HUES6 (cell line): Measurements from ENCODE around the gene C4orf54.

Experiments used
- H3K27ac ChIP-seq: 2 replicates; pipeline ENCODE4 v1.7.0; 2013; ENCODE audit warnings: low read depth, mild to moderate bottlenecking, low read length, inconsistent platforms
- H3K27me3 ChIP-seq: 2 replicates; pipeline ENCODE4 v1.6.1; 2013; ENCODE audit warnings: low read length; ENCODE audit not compliant: control insufficient read depth, insufficient read depth
- H3K36me3 ChIP-seq: 2 replicates; pipeline ENCODE4 v1.6.1; 2013; ENCODE audit warnings: low read length; ENCODE audit not compliant: control insufficient read depth, insufficient read depth
- H3K4me1 ChIP-seq: 2 replicates; pipeline ENCODE4 v1.6.1; 2013; ENCODE audit warnings: low read length; ENCODE audit not compliant: control insufficient read depth, insufficient read depth
- H3K4me3 ChIP-seq: 2 replicates; pipeline ENCODE4 v1.5.1; 2013; ENCODE audit warnings: low read depth, low read length
- H3K9ac ChIP-seq: one replicate; pipeline ENCODE4 v1.6.1; 2013; ENCODE audit warnings: mild to moderate bottlenecking, low read length
- H3K9me3 ChIP-seq: 2 replicates; pipeline ENCODE4 v1.6.1; 2013; ENCODE audit warnings: low read depth, low read length; ENCODE audit not compliant: control insufficient read depth, insufficient read depth

C4orf54 gene

DNA sequence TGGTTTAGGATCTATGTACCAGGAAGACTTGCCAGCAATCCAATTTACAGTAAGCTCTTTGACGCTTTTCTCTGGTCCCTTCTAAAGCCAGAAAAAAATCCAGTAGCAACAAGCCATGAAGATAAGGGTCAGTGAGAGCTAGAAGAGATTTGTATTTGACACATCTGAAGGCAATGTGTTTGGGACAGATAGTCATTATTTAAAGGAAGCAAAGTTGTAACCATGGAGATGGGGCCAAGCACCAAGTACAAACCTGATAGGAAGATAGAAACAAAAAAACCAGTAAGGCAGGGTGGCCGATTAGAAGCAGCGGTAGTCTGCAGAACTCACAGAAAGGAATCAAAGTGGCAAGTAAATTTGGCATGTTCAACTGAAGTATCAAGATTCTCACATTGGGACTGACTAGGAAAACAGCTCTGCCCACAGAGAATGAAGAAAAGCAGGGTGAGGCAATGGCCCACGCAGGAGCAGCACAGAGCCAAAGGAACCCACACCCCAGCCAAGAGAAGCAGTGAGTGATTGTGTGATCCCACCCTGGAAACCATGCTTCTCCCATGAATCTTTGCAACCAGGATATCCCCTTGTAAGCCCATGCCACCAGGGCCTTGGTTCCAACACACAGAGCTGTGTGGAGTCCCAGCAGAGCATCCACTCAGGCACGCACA is 12.9 kb upstream of the C4orf54 start:
- no peaks in the 10 kb centered on the region for H3K4me1 ChIP-seq
- no peak overlapping the region for H3K27ac ChIP-seq
- H3K9ac ChIP-seq = no peak overlapping the region
- H3K36me3 ChIP-seq = no peaks in the 10 kb centered on the region
- H3K9me3 ChIP-seq = peaks cover 18% of the 10 kb centered on the region
- no peak overlapping the region for H3K4me3 ChIP-seq
- no peaks in the 10 kb centered on the region for H3K27me3 ChIP-seq

DNA sequence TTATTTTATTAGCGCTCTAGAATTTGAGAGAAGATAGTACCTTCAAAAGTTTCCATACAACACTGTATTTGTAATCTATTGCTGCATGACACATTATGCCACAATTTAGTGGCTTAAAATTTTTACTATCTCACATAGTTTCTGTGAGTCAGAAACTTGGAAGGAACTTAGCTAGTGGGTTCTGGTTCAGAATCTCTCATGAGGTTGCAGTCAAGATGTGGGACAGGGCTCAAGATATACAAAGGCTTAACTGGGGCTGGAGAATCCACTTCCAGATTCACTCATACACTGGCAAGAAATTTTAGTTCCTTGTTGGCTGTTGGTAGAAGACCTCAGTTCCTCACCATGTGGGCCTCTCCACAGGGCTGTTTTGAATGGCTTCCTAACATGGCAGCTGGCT is 11.5 kb upstream of the C4orf54 start:
- peaks cover 18% of the 10 kb centered on the region for H3K9me3 ChIP-seq
- no peak overlapping the region for H3K9ac ChIP-seq
- no peaks in the 10 kb centered on the region for H3K27me3 ChIP-seq
- H3K4me1 ChIP-seq = no peaks in the 10 kb centered on the region
- no peak overlapping the region for H3K4me3 ChIP-seq
- no peaks in the 10 kb centered on the region for H3K36me3 ChIP-seq
- H3K27ac ChIP-seq = no peak overlapping the region

DNA sequence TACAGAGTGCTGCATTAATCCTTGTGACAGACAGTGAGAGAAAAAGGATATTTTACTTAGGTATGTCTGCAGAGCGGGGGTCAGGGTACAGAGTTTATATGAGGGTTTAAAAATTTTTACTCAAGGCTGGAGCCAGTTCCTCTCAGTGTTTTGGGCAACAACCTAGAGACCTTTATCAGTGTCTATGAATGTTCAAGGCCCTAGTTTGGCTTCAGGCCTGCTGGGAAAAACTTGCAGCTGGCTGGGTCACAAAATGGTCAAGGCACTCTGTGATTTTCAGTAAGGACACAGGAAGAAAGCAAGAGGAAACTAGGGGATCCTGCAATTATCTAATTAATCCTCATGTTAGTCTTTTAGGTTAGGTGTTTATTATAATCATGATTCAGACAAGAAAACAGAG is 10.8 kb upstream of the C4orf54 start:
- no peaks in the 10 kb centered on the region for H3K4me1 ChIP-seq
- no peak overlapping the region for H3K9ac ChIP-seq
- no peaks in the 10 kb centered on the region for H3K36me3 ChIP-seq
- H3K27me3 ChIP-seq = no peaks in the 10 kb centered on the region
- H3K4me3 ChIP-seq = no peak overlapping the region
- peaks cover 16% of the 10 kb centered on the region for H3K9me3 ChIP-seq
- H3K27ac ChIP-seq = no peak overlapping the region

DNA sequence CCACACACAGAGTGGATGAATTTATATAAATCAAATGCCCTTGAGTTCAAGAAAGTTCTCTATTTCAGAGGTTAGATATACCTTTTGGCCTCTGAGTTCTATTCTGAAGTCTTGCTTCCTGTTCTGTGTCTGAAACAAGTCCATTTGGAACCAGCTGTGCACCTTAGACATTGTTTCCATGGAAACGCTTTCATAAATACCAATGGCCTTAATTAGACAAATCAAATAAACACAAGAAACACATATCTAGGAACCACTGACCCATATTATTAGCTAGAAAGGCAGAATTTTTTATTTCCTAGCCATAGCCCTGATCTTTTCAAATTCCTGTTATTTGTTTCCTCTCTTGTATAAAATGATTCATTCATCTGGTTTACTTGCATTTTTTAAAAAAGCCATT is 8.4 kb upstream of the C4orf54 start:
- Histone ChIP-seq H3K9me3 (no peaks in the 10 kb centered on the region), H3K4me3 (no peak overlapping the region), H3K36me3 (no peaks in the 10 kb centered on the region), H3K4me1 (no peaks in the 10 kb centered on the region), H3K27ac (no peak overlapping the region), H3K9ac (no peak overlapping the region), H3K27me3 (no peaks in the 10 kb centered on the region)

DNA sequence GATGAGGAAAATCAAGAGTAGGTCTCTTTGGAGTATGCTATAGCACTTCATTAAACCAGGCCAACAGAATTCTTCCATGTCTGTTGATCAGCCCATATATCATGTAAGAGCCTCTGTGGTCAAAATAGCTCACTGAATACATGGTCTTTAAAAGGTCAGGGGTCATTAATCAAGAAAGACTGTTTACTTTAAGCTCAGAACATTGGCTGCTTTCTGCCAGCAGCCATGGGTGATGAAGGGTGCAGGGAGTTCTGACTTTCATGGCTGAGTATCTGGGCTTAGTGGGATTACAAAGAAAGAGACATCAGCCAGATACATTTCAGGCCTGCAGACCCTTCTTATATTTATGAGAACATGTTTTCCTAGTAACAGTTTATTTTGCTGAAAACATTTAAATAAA is 7.1 kb upstream of the C4orf54 start:
- Histone ChIP-seq H3K27ac (no peak overlapping the region), H3K9me3 (no peaks in the 10 kb centered on the region), H3K9ac (no peak overlapping the region), H3K27me3 (no peaks in the 10 kb centered on the region), H3K4me1 (no peaks in the 10 kb centered on the region), H3K4me3 (no peak overlapping the region), H3K36me3 (no peaks in the 10 kb centered on the region)

DNA sequence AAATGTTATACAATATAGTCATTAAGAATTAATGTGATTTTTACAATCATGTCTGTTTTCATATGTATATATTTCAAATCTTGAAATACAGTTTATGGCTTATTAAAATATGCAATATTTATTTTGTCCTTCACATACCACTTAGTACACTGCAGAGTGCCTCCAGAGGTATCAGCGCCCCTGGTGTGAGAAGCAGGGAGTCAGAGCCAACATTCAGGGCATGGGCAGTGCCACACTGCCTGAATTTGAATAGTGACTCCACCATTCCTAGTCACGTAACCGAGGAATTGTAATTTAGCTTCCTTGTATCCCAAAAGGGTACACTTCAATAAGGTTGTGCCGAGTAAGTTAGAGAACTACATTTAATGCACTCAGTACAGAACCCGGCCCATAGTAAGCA is 4.3 kb upstream of the C4orf54 start:
- H3K27me3 ChIP-seq = no peaks in the 10 kb centered on the region
- H3K27ac ChIP-seq = no peak overlapping the region
- H3K4me1 ChIP-seq = no peaks in the 10 kb centered on the region
- H3K9me3 ChIP-seq = no peaks in the 10 kb centered on the region
- no peaks in the 10 kb centered on the region for H3K36me3 ChIP-seq
- H3K4me3 ChIP-seq = no peak overlapping the region
- H3K9ac ChIP-seq = no peak overlapping the region

DNA sequence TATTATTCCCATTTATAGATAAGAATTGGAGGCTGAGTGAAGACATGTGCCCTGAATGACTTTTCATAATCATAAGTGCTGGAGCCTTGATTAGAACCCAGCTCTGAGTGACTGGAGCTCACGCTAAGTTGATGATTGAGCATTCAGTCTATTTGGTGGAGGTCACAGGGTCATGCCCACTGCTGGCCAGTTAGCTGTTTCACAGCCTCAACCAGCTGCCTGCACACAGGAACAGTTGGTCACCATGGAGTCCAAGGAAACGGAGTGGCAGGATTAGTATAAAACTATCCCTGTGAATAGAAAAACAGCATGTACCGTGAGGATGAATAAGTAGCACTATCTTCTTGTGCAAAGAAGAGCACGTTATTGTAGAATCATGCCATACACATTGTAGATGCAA is 1.0 kb upstream of the C4orf54 start:
- Histone ChIP-seq H3K9me3 (no peaks in the 10 kb centered on the region), H3K4me1 (no peaks in the 10 kb centered on the region), H3K27ac (no peak overlapping the region), H3K9ac (no peak overlapping the region), H3K4me3 (no peak overlapping the region), H3K36me3 (no peaks in the 10 kb centered on the region), H3K27me3 (no peaks in the 10 kb centered on the region)

DNA sequence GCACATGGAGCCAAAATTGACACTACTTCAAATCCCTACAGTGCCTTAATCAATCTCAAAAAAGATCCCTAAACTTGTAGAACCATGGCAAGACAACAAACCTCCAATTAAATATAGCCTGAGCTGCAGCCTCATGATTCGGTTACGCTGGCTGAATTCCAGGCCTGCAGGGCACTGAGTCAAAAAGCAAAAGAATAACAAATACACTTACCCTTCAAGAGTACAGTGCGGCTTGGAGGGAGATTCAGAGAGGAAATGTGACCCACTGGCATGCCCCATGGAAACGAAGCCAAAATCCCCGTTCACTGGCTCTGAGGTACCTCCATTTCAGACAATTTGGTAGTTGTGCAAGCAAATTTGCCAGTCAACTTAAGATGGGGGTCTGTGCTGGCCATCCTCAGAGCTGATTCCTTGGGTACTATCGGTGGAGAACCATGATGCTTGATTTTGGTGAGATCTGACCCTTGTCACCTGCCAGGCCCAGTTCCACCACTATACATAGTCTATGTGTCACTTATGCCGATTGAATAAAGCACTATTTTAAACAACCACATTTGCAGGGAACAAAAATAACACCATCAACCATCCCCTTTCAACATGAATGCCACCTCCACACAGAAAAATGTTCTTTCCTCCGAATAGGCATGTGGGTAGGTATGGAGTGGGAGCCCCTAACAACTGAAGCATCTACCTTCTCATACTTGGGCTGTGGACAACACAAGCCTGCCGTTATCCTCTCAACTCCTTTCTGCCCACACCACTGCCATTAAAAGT is 2.1 kb downstream of the C4orf54 start:
- no peak overlapping the region for H3K9ac ChIP-seq
- H3K4me3 ChIP-seq = no peak overlapping the region
- H3K9me3 ChIP-seq = no peaks in the 10 kb centered on the region
- H3K36me3 ChIP-seq = no peaks in the 10 kb centered on the region
- no peak overlapping the region for H3K27ac ChIP-seq
- no peaks in the 10 kb centered on the region for H3K27me3 ChIP-seq
- no peaks in the 10 kb centered on the region for H3K4me1 ChIP-seq

DNA sequence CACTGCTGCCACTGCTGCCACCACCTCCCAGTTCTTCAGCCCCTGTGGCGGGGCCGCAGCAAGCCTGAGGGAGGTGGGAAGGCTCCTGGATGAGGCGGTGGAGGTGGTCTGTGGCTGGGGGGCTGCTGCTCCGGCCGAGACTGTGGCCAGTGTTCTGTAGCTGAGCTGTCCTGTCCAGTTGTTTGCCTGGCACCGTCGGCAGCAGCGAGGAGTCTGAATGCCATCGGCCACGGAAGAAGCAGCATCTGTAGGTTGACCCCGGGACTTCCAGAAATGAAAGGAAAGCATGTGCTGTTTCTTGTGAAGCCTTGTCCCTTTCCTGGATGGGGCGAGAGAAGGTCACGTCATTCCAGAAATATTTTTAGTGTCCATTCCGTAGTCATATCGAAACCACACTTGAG is 3.3 kb downstream of the C4orf54 start:
- Histone ChIP-seq H3K9me3 (no peaks in the 10 kb centered on the region), H3K9ac (no peak overlapping the region), H3K27ac (no peak overlapping the region), H3K27me3 (no peaks in the 10 kb centered on the region), H3K4me1 (no peaks in the 10 kb centered on the region), H3K4me3 (no peak overlapping the region), H3K36me3 (no peaks in the 10 kb centered on the region)

DNA sequence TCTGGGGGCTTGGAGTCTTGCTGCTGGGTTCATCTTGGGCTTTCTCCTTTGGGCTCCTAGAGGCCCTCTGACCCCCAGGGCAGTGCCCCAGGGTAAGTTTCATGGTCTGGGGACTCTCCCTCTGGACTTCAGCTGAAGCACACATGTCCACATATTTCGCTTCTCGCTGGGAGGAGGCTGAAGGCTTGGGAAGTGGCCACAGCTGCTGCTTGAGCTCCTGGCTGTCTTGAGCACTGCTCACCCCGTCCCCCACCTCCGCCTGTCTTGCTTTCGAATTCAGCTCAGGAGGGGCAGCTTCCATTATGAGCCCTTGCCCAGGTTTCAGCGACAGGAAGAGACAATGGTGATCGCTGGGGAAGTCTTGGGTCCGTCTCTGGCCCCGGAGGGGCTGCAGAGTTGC is 3.7 kb downstream of the C4orf54 start:
- Histone ChIP-seq H3K4me1 (no peaks in the 10 kb centered on the region), H3K27ac (no peak overlapping the region), H3K9ac (no peak overlapping the region), H3K4me3 (no peak overlapping the region), H3K9me3 (no peaks in the 10 kb centered on the region), H3K27me3 (no peaks in the 10 kb centered on the region), H3K36me3 (no peaks in the 10 kb centered on the region)

DNA sequence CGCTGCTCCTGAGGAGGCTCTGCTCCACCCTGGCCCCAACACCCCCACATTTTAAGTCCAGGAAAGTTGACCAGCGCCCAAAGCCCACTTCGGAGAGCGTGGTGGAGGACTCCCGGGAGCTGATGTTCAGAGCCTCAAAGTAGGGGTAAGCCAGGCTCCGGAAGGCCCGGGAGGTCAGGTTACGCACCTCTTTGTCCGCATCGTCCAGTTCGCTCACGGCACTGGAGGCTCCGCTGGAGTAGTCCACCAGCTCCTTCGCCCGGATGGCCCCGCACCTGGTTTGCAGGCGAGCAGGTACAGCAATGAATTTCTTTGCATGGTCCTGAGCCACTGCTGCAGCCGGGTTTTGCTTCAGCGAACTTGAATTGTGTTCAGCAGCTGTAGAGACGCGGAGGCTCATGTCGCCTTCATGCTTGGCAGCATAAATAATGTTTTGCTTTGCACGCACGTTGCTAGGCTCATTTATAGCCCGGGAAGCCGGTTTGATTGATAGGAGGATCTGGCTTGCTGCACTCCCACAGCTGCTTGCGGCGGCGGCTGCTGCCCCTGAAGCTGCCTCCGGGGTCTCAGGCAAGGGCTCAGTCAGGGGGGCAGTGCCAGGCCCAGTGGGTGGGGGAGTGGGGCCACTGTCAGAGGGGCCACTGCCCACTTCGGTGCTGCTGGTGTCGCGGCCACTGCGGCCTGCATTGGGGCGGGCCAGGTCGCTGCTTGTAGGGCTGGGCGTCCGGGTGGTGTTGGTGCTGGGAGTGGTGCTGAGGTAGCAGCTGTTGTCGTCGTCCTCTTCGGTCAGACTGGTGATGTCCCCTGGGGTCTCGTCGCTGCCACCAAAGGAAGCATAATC is 4.8 kb downstream of the C4orf54 start:
- H3K27ac ChIP-seq = no peak overlapping the region
- no peaks in the 10 kb centered on the region for H3K36me3 ChIP-seq
- no peak overlapping the region for H3K9ac ChIP-seq
- H3K4me3 ChIP-seq = no peak overlapping the region
- H3K9me3 ChIP-seq = no peaks in the 10 kb centered on the region
- H3K4me1 ChIP-seq = no peaks in the 10 kb centered on the region
- no peaks in the 10 kb centered on the region for H3K27me3 ChIP-seq
